ENCODE measurements around the gene OGFR.

OGFR gene

DNA sequence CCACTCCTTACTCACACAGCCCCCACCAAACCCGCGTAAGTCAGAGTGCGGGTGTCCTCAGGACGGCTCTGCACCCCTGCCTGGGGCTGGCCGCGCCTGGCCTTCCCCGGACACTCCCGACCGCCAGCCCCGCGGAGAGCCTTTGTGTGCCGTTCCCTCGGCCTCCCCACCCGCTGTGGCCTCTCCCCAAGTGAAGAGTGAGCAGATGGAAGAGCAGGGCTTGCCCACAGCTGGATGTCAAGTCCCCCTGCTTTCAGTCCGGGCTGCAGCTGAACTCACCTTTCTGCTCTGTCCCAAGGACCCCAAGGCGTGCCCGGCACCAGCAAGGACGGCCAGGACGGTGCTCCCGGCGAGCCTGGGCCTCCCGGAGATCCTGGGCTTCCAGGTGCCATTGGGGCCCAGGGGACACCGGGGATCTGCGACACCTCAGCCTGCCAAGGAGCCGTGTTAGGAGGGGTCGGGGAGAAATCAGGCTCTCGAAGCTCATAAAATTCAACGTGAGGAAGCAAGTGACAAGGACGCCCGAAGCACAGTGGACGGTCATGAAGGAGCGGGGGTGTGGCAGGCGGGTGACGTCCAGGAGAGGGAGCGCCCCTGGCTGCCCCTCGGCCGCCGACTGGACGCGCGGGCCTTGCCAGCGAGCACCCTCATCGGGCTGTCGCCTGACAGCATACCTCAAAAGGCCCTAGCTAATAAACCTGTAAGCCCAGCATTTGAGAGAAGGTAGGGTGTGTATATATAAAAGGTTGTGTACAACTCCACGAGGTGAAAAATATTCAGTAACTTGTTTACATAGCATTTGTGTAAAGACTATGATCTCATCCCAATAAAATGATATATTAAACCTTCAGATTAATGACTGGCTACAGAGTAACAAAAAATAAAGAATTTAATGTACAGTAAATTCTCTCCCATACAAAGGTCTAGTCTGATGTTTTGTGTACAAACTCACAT, 35.9 kb downstream of the OGFR start:
- TF ChIP-seq, protein P1, sequence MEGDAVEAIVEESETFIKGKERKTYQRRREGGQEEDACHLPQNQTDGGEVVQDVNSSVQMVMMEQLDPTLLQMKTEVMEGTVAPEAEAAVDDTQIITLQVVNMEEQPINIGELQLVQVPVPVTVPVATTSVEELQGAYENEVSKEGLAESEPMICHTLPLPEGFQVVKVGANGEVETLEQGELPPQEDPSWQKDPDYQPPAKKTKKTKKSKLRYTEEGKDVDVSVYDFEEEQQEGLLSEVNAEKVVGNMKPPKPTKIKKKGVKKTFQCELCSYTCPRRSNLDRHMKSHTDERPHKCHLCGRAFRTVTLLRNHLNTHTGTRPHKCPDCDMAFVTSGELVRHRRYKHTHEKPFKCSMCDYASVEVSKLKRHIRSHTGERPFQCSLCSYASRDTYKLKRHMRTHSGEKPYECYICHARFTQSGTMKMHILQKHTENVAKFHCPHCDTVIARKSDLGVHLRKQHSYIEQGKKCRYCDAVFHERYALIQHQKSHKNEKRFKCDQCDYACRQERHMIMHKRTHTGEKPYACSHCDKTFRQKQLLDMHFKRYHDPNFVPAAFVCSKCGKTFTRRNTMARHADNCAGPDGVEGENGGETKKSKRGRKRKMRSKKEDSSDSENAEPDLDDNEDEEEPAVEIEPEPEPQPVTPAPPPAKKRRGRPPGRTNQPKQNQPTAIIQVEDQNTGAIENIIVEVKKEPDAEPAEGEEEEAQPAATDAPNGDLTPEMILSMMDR (IDR thresholded peaks at IDR 0.05; ENCODE audit: low read depth, low read length, poor library complexity, severe bottlenecking), result no peak
- no peak for TF ChIP-seq EZH2phosphoT487 (IDR thresholded peaks at IDR 0.05; ENCODE audit: borderline replicate concordance, low read length)
- Histone ChIP-seq H3F3A (ENCODE audit: control insufficient read depth, insufficient read depth) (peaks cover 3% of the 10 kb centered on the region; the same call in 1 of the 2 replicates), H4K20me1 (ENCODE audit: control insufficient read depth, insufficient read depth, low read depth, low read length) (no peaks in the 10 kb centered on the region), H3K27me3 (ENCODE audit: control insufficient read depth, low read length) (no peaks in the 10 kb centered on the region), H3K9me2 (replicated peaks; ENCODE audit: control insufficient read depth, low read length) (no peaks in the 10 kb centered on the region), H3K36me3 (ENCODE audit: control insufficient read depth, low read length) (0 out of 2 replicates have a peak, but pooled peaks cover 1% of the 10 kb centered on the region), H3K4me2 (ENCODE audit: low read length) (no peak overlapping the region), H3K4me1 (ENCODE audit: control insufficient read depth, low read length) (no peaks in the 10 kb centered on the region), H3K4me3 (ENCODE audit: low read length) (no peak overlapping the region), H3K9me3 (ENCODE audit: control insufficient read depth, insufficient read depth, low read length) (no peaks in the 10 kb centered on the region), H3K79me2 (ENCODE audit: control insufficient read depth, low read length) (no peaks in the 10 kb centered on the region), H3K27ac (ENCODE audit: low read depth, low read length) (no peak overlapping the region)

DNA sequence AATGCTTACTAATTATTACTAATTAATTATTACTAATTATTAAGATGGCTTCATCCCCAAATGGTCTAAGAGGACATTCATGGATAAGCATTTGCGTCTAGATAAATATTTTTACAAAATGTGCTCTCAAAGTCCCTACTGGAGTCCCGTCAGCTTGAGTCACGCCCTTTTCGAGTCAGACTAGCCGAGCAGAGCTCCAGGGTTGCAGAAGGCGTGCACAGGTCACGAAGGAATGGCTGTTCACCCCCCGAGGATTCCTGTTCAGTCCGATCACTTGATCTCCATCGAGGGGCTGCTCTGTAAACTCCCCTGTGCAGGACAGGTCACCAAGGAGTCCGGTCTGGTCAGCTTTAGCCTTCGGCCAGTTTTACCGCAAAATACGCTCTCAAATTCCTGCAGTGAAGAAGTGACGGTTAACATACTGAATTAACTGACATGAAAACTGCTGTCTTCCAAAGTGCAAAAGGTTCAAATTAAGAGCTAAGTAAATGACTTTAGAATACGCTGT, 37.1 kb downstream of the OGFR start:
- Histone ChIP-seq H3K4me2 (ENCODE audit: low read length) (no peak overlapping the region), H3K79me2 (ENCODE audit: control insufficient read depth, low read length) (no peaks in the 10 kb centered on the region), H3K27me3 (ENCODE audit: control insufficient read depth, low read length) (no peaks in the 10 kb centered on the region), H3F3A (ENCODE audit: control insufficient read depth, insufficient read depth) (peaks cover 3% of the 10 kb centered on the region; the same call in 1 of the 2 replicates), H3K36me3 (ENCODE audit: control insufficient read depth, low read length) (0 out of 2 replicates have a peak, but pooled peaks cover 6% of the 10 kb centered on the region), H3K9me2 (replicated peaks; ENCODE audit: control insufficient read depth, low read length) (no peaks in the 10 kb centered on the region), H3K27ac (ENCODE audit: low read depth, low read length) (no peak overlapping the region), H3K4me1 (ENCODE audit: control insufficient read depth, low read length) (no peaks in the 10 kb centered on the region), H3K9me3 (ENCODE audit: control insufficient read depth, insufficient read depth, low read length) (no peaks in the 10 kb centered on the region), H4K20me1 (ENCODE audit: control insufficient read depth, insufficient read depth, low read depth, low read length) (no peaks in the 10 kb centered on the region), H3K4me3 (ENCODE audit: low read length) (no peak overlapping the region)
- no peak for TF ChIP-seq EZH2phosphoT487 (IDR thresholded peaks at IDR 0.05; ENCODE audit: borderline replicate concordance, low read length)
- TF ChIP-seq, protein P1 (IDR thresholded peaks at IDR 0.05; ENCODE audit: low read depth, low read length, poor library complexity, severe bottlenecking), result no peak

DNA sequence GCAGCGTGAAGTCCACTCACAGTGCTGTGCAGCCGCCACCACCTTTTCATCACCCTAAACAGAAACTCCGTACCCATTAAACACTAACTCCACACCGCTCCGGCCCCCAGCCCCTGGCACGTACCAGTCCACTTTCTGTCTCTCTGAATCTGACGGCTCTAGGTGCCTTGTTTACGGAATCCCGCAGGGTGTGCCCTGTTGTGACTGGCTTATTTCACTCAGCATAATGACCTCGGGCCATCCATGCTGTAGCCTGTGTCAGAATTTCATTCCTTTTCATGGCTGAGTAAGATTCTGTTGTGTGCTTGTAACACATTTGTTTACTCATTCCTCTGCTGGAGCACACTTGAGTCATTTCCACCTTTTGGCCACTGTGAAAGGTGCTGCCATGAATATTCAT, 39.0 kb downstream of the OGFR start:
- no peak overlapping the region for H3K4me2 ChIP-seq (ENCODE audit: low read length)
- 0 out of 2 replicates have a peak, but pooled peaks cover 6% of the 10 kb centered on the region for H3K36me3 ChIP-seq (ENCODE audit: control insufficient read depth, low read length)
- H3K79me2 ChIP-seq (ENCODE audit: control insufficient read depth, low read length), result no peaks in the 10 kb centered on the region
- no peaks in the 10 kb centered on the region for H3K27me3 ChIP-seq (ENCODE audit: control insufficient read depth, low read length)
- peaks cover 3% of the 10 kb centered on the region; the same call in 1 of the 2 replicates for H3F3A ChIP-seq (ENCODE audit: control insufficient read depth, insufficient read depth)
- H3K9me3 ChIP-seq (ENCODE audit: control insufficient read depth, insufficient read depth, low read length), result no peaks in the 10 kb centered on the region
- H3K4me3 ChIP-seq (ENCODE audit: low read length), result no peak overlapping the region
- no peaks in the 10 kb centered on the region for H4K20me1 ChIP-seq (ENCODE audit: control insufficient read depth, insufficient read depth, low read depth, low read length)
- H3K9me2 ChIP-seq (replicated peaks; ENCODE audit: control insufficient read depth, low read length), result no peaks in the 10 kb centered on the region
- no peak overlapping the region for H3K27ac ChIP-seq (ENCODE audit: low read depth, low read length)
- no peaks in the 10 kb centered on the region for H3K4me1 ChIP-seq (ENCODE audit: control insufficient read depth, low read length)
- TF ChIP-seq, protein P1 (IDR thresholded peaks at IDR 0.05; ENCODE audit: low read depth, low read length, poor library complexity, severe bottlenecking), result no peak
- TF ChIP-seq EZH2phosphoT487 (IDR thresholded peaks at IDR 0.05; ENCODE audit: borderline replicate concordance, low read length), result no peak

Data from DOHH2 (cell line).